Heart right ventricle (tissue), 16 donors: ENCODE results near the gene CHSY1. TPM values are rescaled to one million over a fixed set of nuclear protein-coding genes. Genes with fewer than 3 reads are reported as not detected.

Experiments used
- ATAC-seq, 8 donors: fragments of 200-7000 bp; cut with Tn5 transposase; one replicate each; pipeline ENCODE4 v1.9.1; 2020; ENCODE audit warnings: mild to moderate bottlenecking in 8 of 8, moderate library complexity in 8 of 8, moderate number of reproducible peaks in 1 of 8
- DNase-seq, 2 donors: peaks; one replicate each; pipeline ENCODE4 v3.0.0-alpha.2; 2020
- H3K27ac ChIP-seq, 10 donors: fragments of 200-600 bp; sonication (generic) in 2 of 10; one replicate each; pipeline versions ENCODE4 v1.5.0 to v1.8.0; 2020 to 2022; ENCODE audit warnings: mild to moderate bottlenecking in 3 of 10
- H3K27me3 ChIP-seq, 7 donors: fragments of 200-600 bp; one replicate each; pipeline ENCODE4 v1.8.0; 2021 to 2022; ENCODE audit warnings: mild to moderate bottlenecking in 2 of 7
- H3K36me3 ChIP-seq, 9 donors: fragments of 200-600 bp; sonication (generic) in 1 of 9; one replicate each; pipeline versions ENCODE4 v1.5.0 to v1.8.0; 2020 to 2022; ENCODE audit warnings: mild to moderate bottlenecking in 2 of 9
- H3K4me1 ChIP-seq, 9 donors: fragments of 200-600 bp; sonication (generic) in 1 of 9; one replicate each; pipeline versions ENCODE4 v1.5.0 to v1.8.0; 2020 to 2022; ENCODE audit warnings: mild to moderate bottlenecking in 4 of 9
- H3K4me3 ChIP-seq, 10 donors: fragments of 200-600 bp; sonication (generic) in 2 of 10; one replicate each; pipeline versions ENCODE4 v1.5.0 to v1.8.0; 2020 to 2022; ENCODE audit warnings: mild to moderate bottlenecking in 7 of 10, moderate library complexity in 2 of 10
- H3K9me3 ChIP-seq, 11 donors: fragments of 200-600 bp in 10 of 11; sonication (generic) in 2 of 11; one replicate each; pipeline versions ENCODE4 v1.5.0 to v1.8.0; 2013 to 2022; ENCODE audit warnings: mild to moderate bottlenecking in 2 of 11, control low read depth in 1 of 11, moderate library complexity in 1 of 11
- CTCF ChIP-seq, 9 donors: fragments of 200-600 bp; sonication (generic) in 2 of 9; IDR thresholded peaks; one replicate each; pipeline versions ENCODE4 v1.5.0 to v1.8.0; 2021 to 2022; ENCODE audit warnings: antibody characterized with exemption in 9 of 9, mild to moderate bottlenecking in 5 of 9, moderate library complexity in 1 of 9
- WGBS, 2 donors: extraction: QIAGEN DNeasy Blood & Tissue Kit; methylation state at CpG; one replicate each; pipeline ENCODE4 v1.1.7; 2013; ENCODE audit warnings: inconsistent platforms in 1 of 2; 5-methylcytosine and 5-hydroxymethylcytosine counted together
- intact Hi-C, 10 donors: fragments of 100-400 bp; cut with DNase I; formaldehyde crosslinking; loops; one replicate each; pipeline versions ENCODE4 v1.11.1 to v1.14.2; 2022
- polyA plus RNA-seq, 2 donors: library from polyadenylated mRNA; stranded (reverse); fragments of 200-250 nt; gene quantifications; one replicate each; pipeline ENCODE4 v1.2.3, GENCODE V29; 2013
- total RNA-seq, 10 donors: library from RNA; stranded (reverse); fragmentation: NEBNext Ultra II Directional in 3 of 10; extraction: Animal tissue kit (Norgen Biotek cat#: 25700) in 3 of 10; gene quantifications; one replicate each; pipeline versions ENCODE4 v1.2.1 to v1.2.4, GENCODE V29; 2021 to 2023
- donor health status: Arrhythmogenic right ventricular cardiomyopathy.
- donor health status: ischemic (EF 13 %, LVEDD 7.1; RV severe dilation, severe dysfunction).
- donor health status: healthy with polysubstance abuse.
- donor health status: DM: no; HTN: yes; CAD: no.
- donor health status: DM: no; HTN: no; CAD: no.
- donor health status: ischemic (EF 25% LVEDD 6.9; RV normal size, moderate dysfunction).
- donor health status: ischemic (EF 25% LVEDD 5.7; RV mildly dilated, moderate dysfunction).
- donor health status: healthy.
- donor health status: DM: yes; HTN: yes; CAD: no.
- donor health status: Ischemic cardiomyopathy.
- donor health status: ischemic (EF 35%, LVEDD 5.7; RV mildly dilated, moderate dysfunction).
- donor health status: nonischemic (EF 11% LVEDD 7.7; RV severe dilation, severe dysfunction).
- donor health status: DM: yes; HTN: yes; CAD: no.
- donor health status: PGD.
- donor health status: ischemic (EF 29% LVEDD 5.4; RV normal size, mild dysfunction).
- donor health status: nonischemic (EF 23%, LVEDD 6.1; RV moderate dilation, normal function).

The CHSY1 gene
- total and polyA plus RNA-seq, 12 donors = 6.9 to 35.1 (median 14.6) TPM

- H3K27me3 ChIP-seq = no peaks in the 10 kb centered on the region
- ATAC-seq (no peak), DNase-seq (no peak)
- H3K4me3 ChIP-seq = no peak overlapping the region
- H3K27ac ChIP-seq = no peak overlapping the region
- 91 to 93% methylated on average over 11 of the region's 11 CpGs for WGBS, 2 donors
- TF ChIP-seq CTCF (IDR thresholded peaks at IDR 0.05) = no peak
- intact Hi-C loops = loop anchor here (1.0 to 10.0 kb wide), 14 partner anchors 52 to 630 kb away; partner anchors contain the start of gene LRRK1 (in 2 of the 10)
- no peaks in the 10 kb centered on the region for H3K9me3 ChIP-seq
- peaks cover 0 to 50% (median 42%) of the 10 kb centered on the region in 9 donors for H3K4me1 ChIP-seq
- no peaks in the 10 kb centered on the region for H3K36me3 ChIP-seq
Observed at GRCh38 chr15:101254157-101255050, 2.6 kb upstream of the CHSY1 start.

- ATAC-seq (no peak), DNase-seq (no peak)
- Histone ChIP-seq H3K27ac (peak overlapping the region in 9 of 10 donors; percentile 84 to 97 (median 91)), H3K36me3 (peaks cover 0 to 14% (median 0%) of the 10 kb centered on the region in 9 donors), H3K4me3 (peak overlapping the region in 9 of 10 donors; percentile 66 to 98 (median 79)), H3K4me1 (peaks cover 4 to 60% (median 56%) of the 10 kb centered on the region in 9 donors), H3K27me3 (no peaks in the 10 kb centered on the region), H3K9me3 (no peaks in the 10 kb centered on the region)
- intact Hi-C loops = loop anchor here in 8 of 10 donors (1.0 to 10.0 kb wide), 11 partner anchors 51 to 628 kb away; partner anchors contain the start of gene LRRK1 (in 2 of the 8)
- 53 to 60% methylated on average over 3 of the region's 3 CpGs for WGBS, 2 donors
- no peak for TF ChIP-seq CTCF (IDR thresholded peaks at IDR 0.05)
Observed at GRCh38 chr15:101252836-101253235, 988 bp upstream of the CHSY1 start.

GRCh38 chr15:101250873-101251829 lies 697 bp downstream of the CHSY1 start:
- ATAC-seq (peak in 6 of 8 donors; percentile 18 to 56 (median 34)), DNase-seq (peak in 1 of 2 donors; percentile 51)
- H3K36me3 ChIP-seq = peaks cover 0 to 23% (median 0%) of the 10 kb centered on the region in 9 donors
- H3K9me3 ChIP-seq = no peaks in the 10 kb centered on the region
- intact Hi-C loops = loop anchor here in 8 of 10 donors (2.0 to 10.0 kb wide), 10 partner anchors 49 to 626 kb away; partner anchors contain the start of gene LRRK1 (in 2 of the 8)
- peak overlapping the region; percentile 84 to 97 (median 92) for H3K27ac ChIP-seq
- TF ChIP-seq CTCF (IDR thresholded peaks at IDR 0.05) = no peak
- H3K27me3 ChIP-seq = no peaks in the 10 kb centered on the region
- H3K4me3 ChIP-seq = peak overlapping the region; percentile 69 to 98 (median 89)
- 0% methylated on average over 79 to 132 of the region's 150 CpGs for WGBS, 2 donors
- peaks cover 12 to 70% (median 66%) of the 10 kb centered on the region in 9 donors for H3K4me1 ChIP-seq
